HG02642 (cell line): ENCODE measurements around the gene FAM181B.
"Not testable (repeated sequence)": the region's sequence is repeated elsewhere in the genome, so short reads cannot be mapped to it uniquely, and the experiment has no call there.

Source experiments
- ATAC-seq: cut with Tn5 transposase; IDR thresholded peaks from one replicate; pipeline ENCODE4 v1.9.1; 2021; ENCODE audit warnings: mild to moderate bottlenecking; ENCODE audit not compliant: unreplicated experiment, poor library complexity

The FAM181B gene

GRCh38 chr11:82732734-82733443 is 775 bp downstream of the FAM181B start:
- ATAC-seq, result peak; percentile 30

DNA sequence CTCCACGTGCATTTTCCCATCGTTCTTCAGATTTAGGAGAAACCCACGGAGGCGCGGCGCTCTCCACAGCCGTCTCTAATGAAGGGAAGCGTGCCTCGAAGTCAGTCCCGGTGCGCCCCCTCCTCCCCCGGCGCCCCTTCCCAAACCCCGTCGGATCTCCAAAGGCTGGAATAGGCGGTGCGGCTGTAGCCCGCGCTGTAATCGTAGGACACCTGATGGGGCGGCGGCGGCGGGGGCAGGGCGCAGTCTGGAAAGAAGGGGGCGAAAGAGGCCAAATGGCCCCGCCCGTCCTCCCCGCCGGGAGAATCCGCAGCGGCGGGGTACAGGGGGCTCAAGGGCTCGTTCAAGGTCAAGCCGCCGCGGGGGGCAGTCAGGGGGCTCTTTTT is 1.3 kb downstream of the FAM181B start:
- no peak for ATAC-seq

DNA sequence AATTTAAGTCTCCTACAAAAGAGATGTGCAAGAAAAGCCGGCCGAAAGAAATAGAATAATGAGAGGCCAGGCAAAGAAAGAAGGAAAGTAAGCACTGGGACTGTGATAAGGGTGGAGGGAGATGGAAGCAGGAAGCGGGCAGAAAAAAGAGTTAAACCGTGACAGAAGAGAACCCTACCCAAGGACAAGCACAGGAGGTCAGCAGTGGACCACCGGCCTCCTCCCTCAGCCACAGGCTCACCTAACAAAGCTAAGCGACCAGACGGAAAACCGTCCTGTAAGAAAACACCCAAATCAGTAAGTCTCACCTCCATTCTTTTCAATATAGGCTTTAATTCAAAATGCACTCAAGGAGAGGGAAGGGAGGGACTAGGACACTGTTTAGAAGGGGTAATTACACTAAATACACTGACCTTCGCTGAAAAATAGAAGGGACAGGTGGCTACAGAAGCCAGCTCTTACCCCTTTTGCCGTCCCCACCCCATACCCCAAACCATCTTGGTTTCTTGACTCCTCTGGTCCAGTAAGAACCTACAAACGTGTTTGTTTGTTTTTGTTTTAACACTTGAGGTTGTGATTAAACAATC is 1.9 kb downstream of the FAM181B start:
- no peak for ATAC-seq

DNA sequence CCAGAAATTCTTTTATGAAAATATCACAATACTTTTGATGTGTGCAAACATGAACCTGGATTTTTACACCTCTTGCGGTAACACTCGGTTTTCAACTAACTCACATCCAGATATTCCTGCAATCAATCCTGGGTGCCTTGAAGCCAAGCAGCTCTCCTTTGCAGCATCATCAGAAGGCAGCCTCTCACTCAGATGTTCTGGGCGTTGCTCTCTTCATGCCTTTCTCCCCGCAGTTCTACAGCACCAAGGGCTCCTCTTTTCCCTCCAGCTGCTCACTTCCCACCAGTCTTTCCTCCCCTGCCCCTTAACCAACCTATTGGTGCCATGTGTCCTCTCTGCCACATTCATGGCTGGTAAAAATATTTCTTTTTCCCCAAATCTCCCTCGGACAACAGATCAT is 2.9 kb downstream of the FAM181B start:
- ATAC-seq, result no peak

- no peak for ATAC-seq
Measured at GRCh38 chr11:82730286-82730685, 3.4 kb downstream of the FAM181B start.

- no peak for ATAC-seq
Measured at GRCh38 chr11:82724026-82724425, 9.6 kb downstream of the FAM181B start.

DNA sequence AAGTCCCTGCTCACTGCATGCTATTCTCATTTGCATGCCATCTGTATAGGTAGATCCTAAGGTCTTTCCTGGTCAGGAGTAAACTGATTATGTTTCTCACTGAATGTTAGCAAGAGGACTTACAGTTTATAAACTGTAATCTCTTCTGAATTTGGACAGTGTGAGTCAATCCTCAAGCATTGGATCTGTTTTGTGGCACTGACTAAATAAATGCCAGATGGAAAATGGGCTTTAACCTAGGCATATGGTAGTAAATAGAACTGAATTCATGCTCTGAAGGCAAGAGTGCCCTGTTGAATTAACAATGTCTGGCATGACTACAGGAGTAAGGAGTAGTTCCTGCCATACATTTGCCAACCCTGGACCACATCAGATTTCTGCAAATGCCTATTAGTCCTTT is 11.4 kb downstream of the FAM181B start:
- ATAC-seq, result no peak

DNA sequence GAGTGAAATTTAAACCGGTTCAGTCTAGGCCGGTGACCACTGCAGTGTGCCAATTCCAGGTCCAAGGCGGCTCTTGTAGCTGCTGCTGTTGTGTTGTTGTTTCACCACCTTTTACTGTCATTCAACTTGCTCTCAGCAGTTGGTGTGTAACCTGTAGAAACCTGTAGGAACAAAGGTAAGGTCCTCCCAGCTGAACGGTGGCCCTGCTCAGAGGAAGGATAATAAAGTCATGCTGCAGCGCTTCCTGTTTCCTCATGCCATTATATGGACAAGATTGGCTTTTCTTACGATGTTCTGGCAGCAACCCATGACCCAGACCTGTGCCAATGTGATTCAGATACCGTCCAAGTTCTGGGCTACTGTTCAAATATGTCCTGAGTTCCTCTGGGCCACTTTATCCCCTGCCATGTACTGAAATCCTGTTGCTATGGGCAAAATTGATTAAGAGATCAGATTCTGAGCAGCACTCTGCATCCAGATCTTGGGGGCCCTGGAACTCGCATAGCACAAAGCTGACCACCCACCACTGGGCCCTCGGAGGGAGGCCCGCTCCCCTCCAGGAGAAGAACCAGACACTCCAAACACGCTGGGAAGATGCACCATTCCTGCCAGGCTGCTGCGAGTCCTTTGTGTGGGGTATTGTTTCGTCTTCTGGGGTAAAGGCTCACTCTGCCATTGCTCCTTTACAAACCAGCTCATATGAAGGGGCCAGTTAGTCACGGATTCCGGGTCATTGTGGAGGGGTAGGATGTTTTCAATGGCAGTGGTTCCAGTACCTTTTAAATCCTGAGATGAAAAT is 13.2 kb downstream of the FAM181B start:
- no peak for ATAC-seq

DNA sequence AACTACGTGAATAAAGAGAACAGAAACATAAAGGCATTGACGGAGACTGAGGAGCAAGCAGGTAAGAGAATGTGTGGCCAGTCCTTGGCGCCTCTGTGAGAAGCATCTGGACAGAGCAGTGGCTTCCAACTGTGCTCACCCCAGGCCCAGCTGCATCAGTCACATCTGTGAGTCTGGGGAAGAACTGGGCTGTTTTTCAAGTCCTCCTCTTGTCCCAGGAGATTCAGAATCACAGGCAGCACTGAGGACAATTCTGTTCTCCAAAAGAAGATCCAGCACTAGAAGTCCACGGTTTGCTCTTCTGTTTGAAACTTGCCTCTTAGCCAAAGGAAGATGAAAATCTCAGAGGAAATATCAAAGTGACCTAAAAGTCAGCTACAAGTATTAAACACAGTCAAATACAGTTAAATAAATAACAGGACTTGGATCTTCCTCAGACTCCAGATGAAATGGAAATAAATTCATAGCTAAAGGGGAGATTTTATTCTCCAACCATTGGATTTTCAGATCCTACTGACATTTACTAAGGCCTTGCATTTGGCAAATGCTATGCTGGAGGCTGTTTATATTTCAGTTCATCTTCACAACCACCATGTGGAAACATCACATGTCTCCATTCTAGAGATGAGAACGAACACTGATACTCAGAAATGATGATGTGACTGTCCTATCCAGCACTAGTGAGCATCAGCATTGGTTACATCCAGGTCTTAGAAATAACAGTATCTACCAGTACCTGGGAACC is 14.1 kb downstream of the FAM181B start:
- ATAC-seq, result no peak

DNA sequence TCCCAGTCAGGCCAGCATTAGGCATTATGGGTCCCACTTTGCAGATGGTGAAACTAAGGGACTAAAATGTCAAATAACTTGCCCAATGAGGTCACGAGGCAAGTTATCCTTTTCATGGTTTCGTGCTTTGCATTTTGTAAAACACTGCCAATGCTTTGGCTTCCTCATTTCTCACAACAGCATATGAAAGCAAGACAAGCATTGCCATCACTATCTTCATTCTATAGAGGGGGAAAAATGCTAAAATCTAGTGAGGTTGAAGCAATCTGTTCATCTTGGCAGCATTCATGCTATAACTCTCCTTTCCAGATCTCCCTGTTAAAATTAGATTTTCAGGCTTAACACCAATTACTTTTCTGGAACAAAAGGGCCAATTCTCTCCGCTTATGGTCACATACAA is 14.8 kb downstream of the FAM181B start:
- no peak for ATAC-seq

DNA sequence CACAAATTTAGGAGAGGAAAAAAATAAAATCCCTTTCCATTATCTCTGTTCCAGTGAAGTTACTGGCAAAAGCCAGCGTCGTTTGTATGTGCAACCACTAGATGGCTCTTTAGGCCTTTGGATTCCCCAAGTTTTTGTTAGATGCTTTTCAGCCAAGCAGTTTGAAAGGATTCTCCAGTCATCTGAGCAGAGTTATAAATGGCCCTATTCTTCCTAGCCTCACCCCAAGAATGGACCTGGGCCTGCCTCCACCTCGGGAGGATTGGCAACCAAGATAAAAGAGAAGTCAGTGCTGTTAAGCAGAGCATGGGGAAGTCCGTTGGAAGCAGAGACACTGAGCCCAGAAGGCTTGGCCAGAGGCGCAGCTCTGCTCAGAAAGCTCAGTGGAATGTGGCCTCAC is 15.4 kb downstream of the FAM181B start:
- ATAC-seq, result no peak

DNA sequence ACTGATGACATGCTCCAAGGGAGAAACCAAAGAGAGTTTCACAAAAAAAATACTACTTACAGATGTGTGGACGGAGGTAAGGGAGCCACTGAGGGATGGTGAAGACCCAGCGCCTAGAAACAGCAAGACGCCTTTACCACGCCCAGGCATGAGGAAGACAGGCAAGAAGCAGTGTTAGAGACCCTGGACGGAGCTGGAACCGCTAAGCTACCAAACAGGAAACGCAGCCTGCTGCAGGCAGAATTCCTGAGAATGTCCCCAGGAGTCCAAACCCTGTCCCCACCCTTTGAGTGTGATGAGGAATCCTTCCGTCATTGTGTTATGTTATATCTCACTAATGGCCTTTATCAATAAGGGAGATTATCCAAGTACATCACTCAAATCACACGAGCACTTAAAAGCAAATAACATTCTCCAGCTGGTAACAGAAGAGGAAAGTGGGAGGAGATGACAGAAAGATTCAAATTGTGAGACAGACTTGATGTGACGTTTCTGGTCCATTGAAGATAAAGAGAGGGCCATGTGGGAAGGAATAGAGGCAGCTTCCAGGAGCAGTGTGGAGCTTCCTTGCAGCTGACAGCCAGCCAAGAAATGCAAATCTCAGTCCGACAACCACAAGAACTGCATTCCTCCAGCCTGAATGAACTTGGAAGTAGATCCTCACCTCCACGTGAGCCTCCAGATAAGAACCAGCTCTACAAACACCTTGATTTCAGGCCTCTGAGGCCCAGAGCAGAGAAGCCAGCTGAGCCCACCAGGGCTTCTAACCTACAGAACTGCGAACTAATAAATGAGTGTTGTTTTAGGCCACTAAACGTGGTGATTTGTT is 19.1 kb downstream of the FAM181B start:
- no peak for ATAC-seq

- ATAC-seq, result no peak
Measured at GRCh38 chr11:82711648-82712047, 22.0 kb downstream of the FAM181B start.

DNA sequence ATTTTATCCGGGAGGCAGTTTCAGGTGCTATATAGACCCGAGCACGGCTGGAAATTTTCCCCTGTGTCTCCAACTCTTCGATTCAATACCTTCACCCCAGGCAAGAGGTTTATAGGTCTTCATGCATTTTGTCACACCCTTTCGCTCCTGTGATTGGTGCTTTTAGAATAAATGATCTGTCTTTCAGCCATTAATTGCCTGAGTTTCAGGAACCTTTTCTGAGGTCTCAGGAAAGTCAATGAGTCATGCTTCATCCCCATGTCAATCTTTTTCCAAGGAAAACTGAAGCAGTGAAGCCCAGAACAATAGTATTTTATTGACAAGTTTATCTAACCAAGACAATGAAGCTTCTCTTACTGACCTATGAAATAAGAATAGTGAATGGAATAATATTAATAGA is 29.9 kb downstream of the FAM181B start:
- no peak for ATAC-seq

GRCh38 chr11:82703226-82703625 is 30.4 kb downstream of the FAM181B start:
- no peak for ATAC-seq

DNA sequence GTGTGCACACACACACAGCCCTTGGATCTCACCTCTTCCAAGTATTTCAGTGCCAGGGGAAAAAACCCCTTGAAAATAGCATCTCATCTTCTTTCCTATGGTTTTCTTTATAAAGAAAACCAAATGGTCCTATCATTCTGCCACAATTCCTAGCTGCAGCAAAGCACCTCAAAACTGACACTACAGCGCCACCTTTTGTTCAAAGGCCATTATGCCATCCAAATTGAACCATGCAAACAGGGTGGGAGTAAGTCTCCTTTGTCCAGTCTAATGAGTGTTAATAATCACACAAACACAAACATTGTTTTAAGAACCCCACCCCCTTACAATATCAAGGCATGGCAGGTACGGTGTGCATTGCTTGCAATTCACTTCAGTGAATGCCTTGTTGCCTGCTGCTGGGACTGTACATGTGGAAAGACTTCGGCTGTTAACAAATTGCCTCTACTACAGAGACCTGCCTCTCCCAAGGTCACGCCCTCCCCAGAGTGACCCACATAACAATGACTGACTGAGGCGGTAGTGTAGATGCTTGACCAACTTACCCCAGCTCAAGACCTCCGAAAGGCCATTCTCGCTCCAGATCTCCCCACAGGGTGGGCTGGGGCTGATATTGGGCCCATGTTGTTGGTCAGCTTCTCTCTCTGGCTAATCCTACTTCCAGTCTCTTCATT is 31.7 kb downstream of the FAM181B start:
- no peak for ATAC-seq

DNA sequence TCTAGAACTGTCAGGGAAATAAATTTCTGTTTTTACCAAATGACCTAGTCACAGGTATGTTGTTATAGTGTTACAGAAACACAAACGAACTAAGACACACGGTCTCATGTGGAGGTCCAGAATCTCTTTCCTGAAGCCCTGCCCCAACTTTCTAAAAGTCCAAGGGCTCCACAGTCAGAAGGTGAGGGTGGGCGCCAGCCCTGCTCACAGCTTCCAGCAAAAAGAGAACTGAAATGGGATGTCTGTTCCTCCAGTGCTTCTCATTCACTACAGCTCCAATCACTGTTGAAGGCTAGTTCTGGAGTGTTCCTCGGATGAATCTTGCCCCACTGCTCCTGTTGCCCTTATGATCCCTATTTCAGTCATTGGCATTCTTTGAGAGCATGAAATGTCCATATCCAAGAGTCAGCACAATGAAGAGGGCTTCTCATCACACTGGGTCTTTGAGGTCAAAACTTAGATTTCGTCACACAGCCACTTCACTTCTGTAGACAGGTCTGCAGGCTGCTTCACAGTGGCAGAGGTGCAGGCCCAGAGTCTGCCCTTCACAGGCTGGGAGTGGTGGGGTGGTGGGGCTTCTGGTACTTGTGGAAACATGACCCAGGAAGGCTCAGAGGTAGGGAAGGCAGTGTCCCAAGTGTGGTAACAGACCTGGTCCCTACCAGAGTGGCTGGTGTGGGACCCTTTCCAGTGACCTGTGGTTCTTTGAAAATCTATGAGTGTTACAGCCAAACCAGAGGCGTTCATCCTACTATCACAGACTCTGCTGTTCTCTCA is 34.9 kb downstream of the FAM181B start:
- no peak for ATAC-seq

GRCh38 chr11:82692981-82693380 is 40.7 kb downstream of the FAM181B start:
- ATAC-seq, result no peak

DNA sequence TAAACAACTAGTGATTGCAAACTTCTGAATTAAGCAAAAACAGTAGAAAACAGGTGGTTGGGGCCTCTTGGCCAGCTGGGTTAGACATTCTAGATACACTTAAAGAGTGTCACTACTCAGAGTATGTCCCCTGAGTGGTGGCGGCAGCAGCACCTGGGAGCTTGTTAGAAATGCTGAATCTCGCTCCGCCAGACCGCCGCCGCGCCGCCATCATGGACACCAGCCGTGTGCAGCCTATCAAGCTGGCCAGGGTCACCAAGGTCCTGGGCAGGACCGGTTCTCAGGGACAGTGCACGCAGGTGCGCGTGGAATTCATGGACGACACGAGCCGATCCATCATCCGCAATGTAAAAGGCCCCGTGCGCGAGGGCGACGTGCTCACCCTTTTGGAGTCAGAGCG is 44.3 kb downstream of the FAM181B start:
- ATAC-seq, result not testable (repeated sequence)
